HCT116 (cell line): ENCODE measurements around the gene MAEA. TPM values are rescaled to one million over a fixed set of nuclear protein-coding genes. Genes with fewer than 3 reads are reported as not detected.

ENCODE experiments used
- ATAC-seq: fragments of 200-7000 bp; cut with Tn5 transposase; 2 replicates; pipeline ENCODE4 v1.9.1; 2020; ENCODE audit warnings: mild to moderate bottlenecking, moderate library complexity
- BruUV-seq: library from RNA; stranded (reverse); fragments of 400-500 nt; replicated peaks from 2 replicates; lab custom pipeline; 2021; lab: Mats Ljungman, UMichigan
- CTCF ChIA-PET: fragments of 300-600 bp; sonication (Branson Sonifier 250); formaldehyde crosslinking; loops from one replicate; lab custom pipeline; 2021; ENCODE audit warnings: antibody characterized with exemption; lab: Charles Lee
- POLR2A ChIA-PET: fragments of 300-600, 350-600 bp; sonication (Branson Sonifier 250); formaldehyde crosslinking; loops from one replicate; lab custom pipeline; 2021; ENCODE audit warnings: antibody characterized with exemption; lab: Charles Lee
- RAD21 ChIA-PET, 2 experiments: fragments of 300-600 bp; sonication (Branson Sonifier 250); formaldehyde crosslinking; loops; one replicate each; lab custom pipeline; 2023; ENCODE audit warnings: low total read pairs in 2 of 2; ENCODE audit not compliant: uncharacterized antibody in 2 of 2, unreplicated experiment in 2 of 2, low non-redundant PET in 1 of 2; lab: Charles Lee
- DNase-seq: peaks from one replicate; pipeline ENCODE4 v3.0.0-alpha.2; 2010; ENCODE audit warnings: low read depth, low spot score
- H2AFZ ChIP-seq: fragments of 200-600 bp; shearing (Covaris generic), sonication (generic); 2 replicates; pipeline ENCODE4 v1.6.1; 2017; ENCODE audit warnings: low read depth, mixed run types, mixed read lengths, antibody characterized with exemption, low read length; ENCODE audit not compliant: poor library complexity, severe bottlenecking
- H3K27ac ChIP-seq: 2 replicates; pipeline ENCODE4 v1.5.1; 2012; ENCODE audit warnings: low read depth, low read length
- H3K27me3 ChIP-seq: fragments of 200-600 bp; sonication (generic); 2 replicates; pipeline ENCODE4 v1.6.1; 2016; ENCODE audit warnings: mixed run types, low read length, mixed read lengths; ENCODE audit not compliant: insufficient read depth
- H3K36me3 ChIP-seq, 2 experiments: fragments of 200-500 bp in 1 of 2; fragments of 200-600 bp in 1 of 2; sonication (Bioruptor generic) in 1 of 2; sonication (generic) in 1 of 2; 2 replicates each; pipeline versions ENCODE4 v1.5.1 to v1.6.1; 2014 to 2016; ENCODE audit warnings: low read length in 2 of 2, inconsistent platforms in 1 of 2, mixed read lengths in 1 of 2, mixed run types in 1 of 2; ENCODE audit not compliant: insufficient read depth in 2 of 2, control insufficient read depth in 1 of 2
- H3K4me1 ChIP-seq, 2 experiments: fragments of 200-600 bp in 1 of 2; sonication (generic) in 1 of 2; 2 replicates each; pipeline versions ENCODE4 v1.5.1 to v1.6.1; 2012 to 2017; ENCODE audit warnings: low read length in 2 of 2, inconsistent platforms in 1 of 2, mild to moderate bottlenecking in 1 of 2, mixed read lengths in 1 of 2, mixed run types in 1 of 2, moderate library complexity in 1 of 2; ENCODE audit not compliant: insufficient read depth in 2 of 2, control insufficient read depth in 1 of 2
- H3K4me2 ChIP-seq: fragments of 200-600 bp; sonication (generic); 2 replicates; pipeline ENCODE4 v1.6.1; 2017; ENCODE audit warnings: mixed run types, low read length, mixed read lengths
- H3K4me3 ChIP-seq, 2 experiments: fragments of 200-600 bp in 1 of 2; sonication (generic) in 1 of 2; replicated peaks in 1 of 2; 2 replicates each; pipeline ENCODE4 v1.5.1; 2011 to 2016; ENCODE audit warnings: low read length in 2 of 2, control low read depth in 1 of 2, low read depth in 1 of 2, mild to moderate bottlenecking in 1 of 2, mixed read lengths in 1 of 2, mixed run types in 1 of 2
- H3K79me2 ChIP-seq: fragments of 200-600 bp; sonication (generic); 2 replicates; pipeline ENCODE4 v1.6.1; 2017; ENCODE audit warnings: mild to moderate bottlenecking, mixed run types, low read length, moderate library complexity, mixed read lengths; ENCODE audit not compliant: insufficient read depth
- H3K9ac ChIP-seq: fragments of 200-600 bp; sonication (generic); 2 replicates; pipeline ENCODE4 v1.6.1; 2016; ENCODE audit warnings: low read length, mixed read lengths
- H3K9me2 ChIP-seq: fragments of 200-600 bp; sonication (generic), shearing (Covaris generic); 2 replicates; pipeline ENCODE4 v1.6.1; 2017; ENCODE audit warnings: mixed run types, mild to moderate bottlenecking, moderate library complexity; ENCODE audit not compliant: insufficient read depth
- H3K9me3 ChIP-seq, 2 experiments: fragments of 200-500 bp in 1 of 2; fragments of 200-600 bp in 1 of 2; sonication (Bioruptor generic) in 1 of 2; sonication (generic) in 1 of 2; 2 replicates each; pipeline ENCODE4 v1.6.1; 2014 to 2017; ENCODE audit warnings: low read length in 2 of 2, mixed read lengths in 2 of 2, inconsistent platforms in 1 of 2, low read depth in 1 of 2, mild to moderate bottlenecking in 1 of 2, mixed run types in 1 of 2, moderate library complexity in 1 of 2; ENCODE audit not compliant: control insufficient read depth in 1 of 2, insufficient read depth in 1 of 2
- H4K20me1 ChIP-seq: fragments of 200-600 bp; sonication (generic), shearing (Covaris generic); 2 replicates; pipeline ENCODE4 v1.6.1; 2017; ENCODE audit warnings: mixed run types, mild to moderate bottlenecking, moderate library complexity; ENCODE audit not compliant: insufficient read depth
- FOSL1 ChIP-seq: IDR thresholded peaks from 2 replicates; pipeline ENCODE4 v1.6.1; 2012; ENCODE audit warnings: low read depth
- POLR2A ChIP-seq: IDR thresholded peaks from 2 replicates; pipeline ENCODE4 v1.7.0; 2011; ENCODE audit warnings: borderline replicate concordance; ENCODE audit not compliant: insufficient read depth, insufficient read length; ENCODE audit errors: extremely low read depth
- RAD21 ChIP-seq: IDR thresholded peaks from 2 replicates; pipeline ENCODE4 v1.6.1; 2012; ENCODE audit warnings: low read depth, mild to moderate bottlenecking
- YY1 ChIP-seq: IDR thresholded peaks from 2 replicates; pipeline ENCODE4 v1.6.1; 2011; ENCODE audit warnings: low read length, low read depth, moderate library complexity, mild to moderate bottlenecking; ENCODE audit not compliant: insufficient replicate concordance; ENCODE audit errors: extremely low read depth
- ZNF274 ChIP-seq: fragments of 200-500 bp; sonication (Bioruptor generic); IDR thresholded peaks from 2 replicates; pipeline ENCODE4 v1.6.1; 2014; ENCODE audit warnings: mild to moderate bottlenecking, low read depth, low read length, inconsistent platforms
- intact Hi-C: fragments of 100-400 bp; cut with micrococcal nuclease; formaldehyde crosslinking; loops from 2 replicates; pipeline ENCODE4 v1.10.0; 2022
- total RNA-seq: library from RNA; stranded (reverse); gene quantifications from one replicate; pipeline ENCODE4 v1.2.1, GENCODE V29; 2021; ENCODE audit not compliant: unreplicated experiment
- TF ChIP-seq, protein P1 (sequence below): IDR thresholded peaks from 2 replicates; pipeline ENCODE4 v1.6.1; 2011; ENCODE audit warnings: mild to moderate bottlenecking, low read length, moderate library complexity; ENCODE audit not compliant: insufficient replicate concordance; ENCODE audit errors: extremely low read depth
- TF ChIP-seq, protein P2 (sequence below): IDR thresholded peaks from 2 replicates; pipeline ENCODE4 v1.6.1; 2012

MAEA gene
- total RNA-seq, 1 experiment from 2014 or later, result 88.3 TPM

DNA sequence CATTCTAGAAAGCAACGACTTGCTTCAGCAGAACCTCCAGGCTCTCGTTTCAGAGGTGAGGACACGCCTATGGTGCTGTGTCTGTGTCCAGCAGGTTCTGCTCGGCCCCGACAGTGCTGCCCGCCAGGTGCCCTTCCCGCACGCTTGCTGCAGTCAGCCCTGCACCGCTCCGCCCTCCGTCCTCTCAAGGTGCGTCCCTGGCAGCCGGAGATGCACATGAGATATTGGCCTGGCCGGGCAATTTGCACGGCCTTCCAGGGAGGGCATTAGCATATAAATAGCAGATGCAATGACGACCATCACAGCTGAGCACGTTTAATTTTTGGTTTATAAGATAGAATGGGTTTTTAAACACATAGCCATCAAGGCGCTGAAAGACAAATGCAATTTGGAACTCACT lies 71.7 kb downstream of the MAEA start:
- POLR2A ChIA-PET, result no interaction called here
- Histone ChIP-seq H3K9ac (no peak overlapping the region), H3K79me2 (no peaks in the 10 kb centered on the region)
- no TSS peak for BruUV-seq
- no peak for TF ChIP-seq YY1
- TF ChIP-seq, all 23 proteins: peak for 0
- DNase-seq, result no peak
- Histone ChIP-seq H4K20me1 (no peaks in the 10 kb centered on the region), H3K4me3 (no peak overlapping the region), H3K36me3 (no peaks in the 10 kb centered on the region; a peak in 1 of 4 replicates), H3K9me2 (no peaks in the 10 kb centered on the region), H3K27me3 (no peaks in the 10 kb centered on the region), H3K27ac (no peak overlapping the region), H3K9me3 (no peaks in the 10 kb centered on the region), H2AFZ (no peak overlapping the region), H3K4me2 (no peak overlapping the region), H3K4me1 (peaks cover 0 to 5% of the 10 kb centered on the region in 2 experiments; a peak in 1 of 4 replicates)
- ChIA-PET RAD21 (no interaction called here), CTCF (no interaction called here)
- ATAC-seq, result no peak
- intact Hi-C loops, result no loop called here

DNA sequence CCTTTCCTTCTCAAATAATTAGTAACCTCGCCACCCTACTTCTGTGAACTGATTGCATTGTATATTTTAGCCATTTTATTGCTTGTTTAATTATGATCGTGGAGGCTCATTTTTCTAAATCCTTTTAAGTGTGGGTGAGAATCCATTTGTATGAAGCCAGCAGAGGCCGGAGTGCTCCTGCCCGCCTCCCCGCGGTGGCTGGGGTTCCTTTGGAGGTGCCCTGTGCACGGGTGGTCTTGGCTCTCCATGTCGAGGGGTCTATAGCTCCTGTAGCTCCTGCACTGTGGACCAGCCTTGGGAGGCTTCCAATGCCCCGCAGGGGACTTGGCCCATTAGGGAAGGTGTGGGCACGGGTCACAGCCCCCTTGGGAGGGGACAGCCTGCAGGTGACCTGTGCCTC lies 72.4 kb downstream of the MAEA start:
- no peaks in the 10 kb centered on the region for H3K27me3 ChIP-seq
- ChIA-PET CTCF (no interaction called here), RAD21 (no interaction called here), POLR2A (no interaction called here)
- no peaks in the 10 kb centered on the region for H3K9me2 ChIP-seq
- no peak overlapping the region for H3K4me2 ChIP-seq
- intact Hi-C loops, result no loop called here
- ATAC-seq (no peak), DNase-seq (no peak)
- TF ChIP-seq, protein P1, sequence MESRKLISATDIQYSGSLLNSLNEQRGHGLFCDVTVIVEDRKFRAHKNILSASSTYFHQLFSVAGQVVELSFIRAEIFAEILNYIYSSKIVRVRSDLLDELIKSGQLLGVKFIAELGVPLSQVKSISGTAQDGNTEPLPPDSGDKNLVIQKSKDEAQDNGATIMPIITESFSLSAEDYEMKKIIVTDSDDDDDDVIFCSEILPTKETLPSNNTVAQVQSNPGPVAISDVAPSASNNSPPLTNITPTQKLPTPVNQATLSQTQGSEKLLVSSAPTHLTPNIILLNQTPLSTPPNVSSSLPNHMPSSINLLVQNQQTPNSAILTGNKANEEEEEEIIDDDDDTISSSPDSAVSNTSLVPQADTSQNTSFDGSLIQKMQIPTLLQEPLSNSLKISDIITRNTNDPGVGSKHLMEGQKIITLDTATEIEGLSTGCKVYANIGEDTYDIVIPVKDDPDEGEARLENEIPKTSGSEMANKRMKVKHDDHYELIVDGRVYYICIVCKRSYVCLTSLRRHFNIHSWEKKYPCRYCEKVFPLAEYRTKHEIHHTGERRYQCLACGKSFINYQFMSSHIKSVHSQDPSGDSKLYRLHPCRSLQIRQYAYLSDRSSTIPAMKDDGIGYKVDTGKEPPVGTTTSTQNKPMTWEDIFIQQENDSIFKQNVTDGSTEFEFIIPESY, result no peak
- TF ChIP-seq FOSL1 (no peak), RAD21 (no peak), POLR2A (no peak), ZNF274 (no peak)
- TF ChIP-seq, protein P2, sequence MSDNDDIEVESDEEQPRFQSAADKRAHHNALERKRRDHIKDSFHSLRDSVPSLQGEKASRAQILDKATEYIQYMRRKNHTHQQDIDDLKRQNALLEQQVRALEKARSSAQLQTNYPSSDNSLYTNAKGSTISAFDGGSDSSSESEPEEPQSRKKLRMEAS, result no peak
- H3K9ac ChIP-seq, result no peak overlapping the region
- no peak overlapping the region for H3K4me3 ChIP-seq
- H2AFZ ChIP-seq, result no peak overlapping the region
- no peaks in the 10 kb centered on the region for H4K20me1 ChIP-seq
- BruUV-seq, result no TSS peak
- H3K79me2 ChIP-seq, result no peaks in the 10 kb centered on the region
- H3K36me3 ChIP-seq, result no peaks in the 10 kb centered on the region; a peak in 1 of 4 replicates
- H3K4me1 ChIP-seq, result peaks cover 0 to 5% of the 10 kb centered on the region in 2 experiments; a peak in 1 of 4 replicates
- H3K9me3 ChIP-seq, result no peaks in the 10 kb centered on the region
- no peak overlapping the region for H3K27ac ChIP-seq
